Left ventricle myocardium inferior (tissue), 1 donor: ENCODE results near the gene LONP1. TPM values are rescaled to one million over a fixed set of nuclear protein-coding genes. Genes with fewer than 3 reads are reported as not detected.

Source experiments
- DNase-seq: peaks from one replicate; pipeline ENCODE4 v3.0.0-alpha.2; 2020
- H3K27ac ChIP-seq: fragments of 200-600 bp; replicated peaks from 2 replicates; pipeline ENCODE4 v1.8.0; 2021
- H3K27me3 ChIP-seq: fragments of 200-600 bp; 2 replicates; pipeline ENCODE4 v1.8.0; 2021; ENCODE audit warnings: low read depth
- H3K36me3 ChIP-seq: fragments of 200-600 bp; 2 replicates; pipeline ENCODE4 v1.8.0; 2021
- H3K4me1 ChIP-seq: fragments of 200-600 bp; 2 replicates; pipeline ENCODE4 v1.8.0; 2021
- H3K4me3 ChIP-seq: fragments of 200-600 bp; 2 replicates; pipeline ENCODE4 v1.8.0; 2021; ENCODE audit warnings: mild to moderate bottlenecking, moderate library complexity
- H3K9me3 ChIP-seq: fragments of 200-600 bp; replicated peaks from 2 replicates; pipeline ENCODE4 v1.8.0; 2021
- CTCF ChIP-seq: fragments of 200-600 bp; IDR thresholded peaks from 2 replicates; pipeline ENCODE4 v1.8.0; 2021; ENCODE audit warnings: antibody characterized with exemption, mild to moderate bottlenecking, borderline replicate concordance
- intact Hi-C: fragments of 100-400 bp; cut with micrococcal nuclease; formaldehyde crosslinking; loops from one replicate; pipeline ENCODE4 v1.11.0; 2022
- total RNA-seq: library from RNA; stranded (reverse); fragmentation: NEBNext Ultra II Directional; extraction: Animal tissue kit (Norgen Biotek cat#: 25700); gene quantifications from one replicate; pipeline ENCODE4 v1.2.1, GENCODE V29; 2021
- donor health status: DM: no; HTN: yes; CAD: no; lungs with severe emphysema.

Gene LONP1
- total RNA-seq, 1 donor from 2014 or later: 104 TPM

- H3K9me3 ChIP-seq: no peaks in the 10 kb centered on the region
- H3K4me1 ChIP-seq: no peaks in the 10 kb centered on the region
- no peaks in the 10 kb centered on the region for H3K27me3 ChIP-seq
- no peak for DNase-seq
- H3K36me3 ChIP-seq: peaks cover 92% of the 10 kb centered on the region
- intact Hi-C loops: no loop called here
- H3K27ac ChIP-seq: no peak overlapping the region
- TF ChIP-seq CTCF: no peak
- no peak overlapping the region for H3K4me3 ChIP-seq
Observed at GRCh38 chr19:5646703-5647102, 73.2 kb downstream of the LONP1 start.

- Histone ChIP-seq H3K36me3 (peaks cover 83% of the 10 kb centered on the region), H3K27ac (no peak overlapping the region), H3K27me3 (no peaks in the 10 kb centered on the region), H3K9me3 (no peaks in the 10 kb centered on the region), H3K4me3 (no peak overlapping the region), H3K4me1 (no peaks in the 10 kb centered on the region)
- no peak for TF ChIP-seq CTCF
- DNase-seq: no peak
- intact Hi-C loops: no loop called here
Observed at GRCh38 chr19:5645409-5645808, 74.5 kb downstream of the LONP1 start.

GRCh38 chr19:5644037-5644436, 75.9 kb downstream of the LONP1 start:
- Histone ChIP-seq H3K27ac (no peak overlapping the region), H3K27me3 (no peaks in the 10 kb centered on the region), H3K4me1 (no peaks in the 10 kb centered on the region), H3K9me3 (no peaks in the 10 kb centered on the region), H3K4me3 (no peak overlapping the region), H3K36me3 (peaks cover 74% of the 10 kb centered on the region)
- DNase-seq: no peak
- no peak for TF ChIP-seq CTCF
- intact Hi-C loops: no loop called here

GRCh38 chr19:5643060-5643459, 76.9 kb downstream of the LONP1 start:
- no peaks in the 10 kb centered on the region for H3K9me3 ChIP-seq
- DNase-seq: no peak
- intact Hi-C loops: no loop called here
- H3K27me3 ChIP-seq: no peaks in the 10 kb centered on the region
- no peak for TF ChIP-seq CTCF
- H3K36me3 ChIP-seq: peaks cover 68% of the 10 kb centered on the region
- H3K4me1 ChIP-seq: no peaks in the 10 kb centered on the region
- no peak overlapping the region for H3K27ac ChIP-seq
- H3K4me3 ChIP-seq: no peak overlapping the region

- Histone ChIP-seq H3K36me3 (peaks cover 60% of the 10 kb centered on the region), H3K27me3 (no peaks in the 10 kb centered on the region), H3K9me3 (no peaks in the 10 kb centered on the region), H3K4me3 (no peak overlapping the region), H3K4me1 (peaks cover 6% of the 10 kb centered on the region), H3K27ac (no peak overlapping the region)
- no peak for TF ChIP-seq CTCF
- no peak for DNase-seq
- intact Hi-C loops: no loop called here
Observed at GRCh38 chr19:5642204-5642603, 77.7 kb downstream of the LONP1 start.

Other genes with a start within 250 kb of the LONP1 start
- gene TINCR, start 152.2 kb downstream of the LONP1 start, total RNA-seq: not detected
- gene SAFB2, start 97.4 kb downstream of the LONP1 start, total RNA-seq: 40.5 TPM
- gene SAFB, start 97.1 kb downstream of the LONP1 start, total RNA-seq: 54.6 TPM
- gene MICOS13, start 39.6 kb downstream of the LONP1 start, total RNA-seq: 155 TPM
- 4.5 TPM for gene HSD11B1L, start 39.1 kb downstream of the LONP1 start, total RNA-seq
- 407 TPM for gene RPL36, start 29.9 kb downstream of the LONP1 start, total RNA-seq
- gene CATSPERD, start 491 bp upstream of the LONP1 start, total RNA-seq: not detected
- 1.1 TPM for gene PRR22, start 64.6 kb upstream of the LONP1 start, total RNA-seq
- gene DUS3L, start 71.0 kb upstream of the LONP1 start, total RNA-seq: 14.1 TPM
- 22.8 TPM for gene NRTN, start 84.9 kb upstream of the LONP1 start, total RNA-seq
- not detected for gene FUT6, start 119.6 kb upstream of the LONP1 start, total RNA-seq
- gene FUT3, start 131.3 kb upstream of the LONP1 start, total RNA-seq: not detected
- gene FUT5, start 150.4 kb upstream of the LONP1 start, total RNA-seq: not detected
- 590 TPM for gene NDUFA11, start 183.6 kb upstream of the LONP1 start, total RNA-seq
- gene VMAC, start 184.7 kb upstream of the LONP1 start, total RNA-seq: 2.5 TPM
- 6.1 TPM for gene CAPS, start 194.1 kb upstream of the LONP1 start, total RNA-seq